ENCODE data around the gene ASTN2.

- TF ChIP-seq, protein P1, sequence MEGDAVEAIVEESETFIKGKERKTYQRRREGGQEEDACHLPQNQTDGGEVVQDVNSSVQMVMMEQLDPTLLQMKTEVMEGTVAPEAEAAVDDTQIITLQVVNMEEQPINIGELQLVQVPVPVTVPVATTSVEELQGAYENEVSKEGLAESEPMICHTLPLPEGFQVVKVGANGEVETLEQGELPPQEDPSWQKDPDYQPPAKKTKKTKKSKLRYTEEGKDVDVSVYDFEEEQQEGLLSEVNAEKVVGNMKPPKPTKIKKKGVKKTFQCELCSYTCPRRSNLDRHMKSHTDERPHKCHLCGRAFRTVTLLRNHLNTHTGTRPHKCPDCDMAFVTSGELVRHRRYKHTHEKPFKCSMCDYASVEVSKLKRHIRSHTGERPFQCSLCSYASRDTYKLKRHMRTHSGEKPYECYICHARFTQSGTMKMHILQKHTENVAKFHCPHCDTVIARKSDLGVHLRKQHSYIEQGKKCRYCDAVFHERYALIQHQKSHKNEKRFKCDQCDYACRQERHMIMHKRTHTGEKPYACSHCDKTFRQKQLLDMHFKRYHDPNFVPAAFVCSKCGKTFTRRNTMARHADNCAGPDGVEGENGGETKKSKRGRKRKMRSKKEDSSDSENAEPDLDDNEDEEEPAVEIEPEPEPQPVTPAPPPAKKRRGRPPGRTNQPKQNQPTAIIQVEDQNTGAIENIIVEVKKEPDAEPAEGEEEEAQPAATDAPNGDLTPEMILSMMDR (IDR thresholded peaks at IDR 0.05), result no peak
- no peak for TF ChIP-seq POLR2A (IDR thresholded peaks at IDR 0.05)
Observed at GRCh38 chr9:117335837-117336433, 78.9 kb downstream of the ASTN2 start.

Measured in thyroid gland (tissue), 4 donors.